GM21717 (cell line): ENCODE data around the gene SPRED3.
"Not testable (repeated sequence)": the region's sequence is repeated elsewhere in the genome, so short reads cannot be mapped to it uniquely, and the experiment has no call there.

Source experiments
- ATAC-seq: cut with Tn5 transposase; IDR thresholded peaks from one replicate; pipeline ENCODE4 v1.9.1; 2021; ENCODE audit warnings: mild to moderate bottlenecking, moderate library complexity; ENCODE audit not compliant: unreplicated experiment

Gene SPRED3, protein sequence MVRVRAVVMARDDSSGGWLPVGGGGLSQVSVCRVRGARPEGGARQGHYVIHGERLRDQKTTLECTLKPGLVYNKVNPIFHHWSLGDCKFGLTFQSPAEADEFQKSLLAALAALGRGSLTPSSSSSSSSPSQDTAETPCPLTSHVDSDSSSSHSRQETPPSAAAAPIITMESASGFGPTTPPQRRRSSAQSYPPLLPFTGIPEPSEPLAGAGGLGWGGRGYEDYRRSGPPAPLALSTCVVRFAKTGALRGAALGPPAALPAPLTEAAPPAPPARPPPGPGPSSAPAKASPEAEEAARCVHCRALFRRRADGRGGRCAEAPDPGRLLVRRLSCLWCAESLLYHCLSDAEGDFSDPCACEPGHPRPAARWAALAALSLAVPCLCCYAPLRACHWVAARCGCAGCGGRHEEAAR

GRCh38 chr19:38388349-38389100, at the start of gene SPRED3:
Gene SPRED3, plus strand, starts transcription at chr19:38388697. Its CDS starts 1,606 bp downstream, at chr19:38390303.
- ATAC-seq, result no peak

GRCh38 chr19:38339011-38339410, 49.5 kb upstream of the SPRED3 start:
- not testable (repeated sequence) for ATAC-seq

GRCh38 chr19:38340927-38341326, 47.6 kb upstream of the SPRED3 start:
- no peak for ATAC-seq

- ATAC-seq, result no peak
Measured at GRCh38 chr19:38346837-38347236, 41.7 kb upstream of the SPRED3 start.

DNA sequence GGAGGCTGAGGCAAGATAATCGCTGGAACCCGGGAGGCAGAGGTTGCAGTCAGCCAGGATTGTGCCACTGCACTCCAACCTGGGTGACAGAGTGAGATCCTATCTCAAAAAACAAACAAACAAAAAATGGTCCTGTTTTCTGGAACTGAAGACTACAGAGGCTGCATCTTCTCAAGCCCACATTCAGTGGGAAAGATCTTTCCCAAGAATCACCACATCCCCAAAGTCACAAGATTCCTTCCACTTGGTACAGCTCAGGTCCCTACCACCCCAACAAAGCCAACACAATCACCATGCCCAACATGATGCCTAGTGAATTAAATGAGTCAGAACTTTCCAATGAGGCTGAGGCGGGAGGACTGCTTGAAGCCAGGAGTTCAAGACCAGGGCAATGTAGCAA, 37.6 kb upstream of the SPRED3 start:
- ATAC-seq, result no peak

DNA sequence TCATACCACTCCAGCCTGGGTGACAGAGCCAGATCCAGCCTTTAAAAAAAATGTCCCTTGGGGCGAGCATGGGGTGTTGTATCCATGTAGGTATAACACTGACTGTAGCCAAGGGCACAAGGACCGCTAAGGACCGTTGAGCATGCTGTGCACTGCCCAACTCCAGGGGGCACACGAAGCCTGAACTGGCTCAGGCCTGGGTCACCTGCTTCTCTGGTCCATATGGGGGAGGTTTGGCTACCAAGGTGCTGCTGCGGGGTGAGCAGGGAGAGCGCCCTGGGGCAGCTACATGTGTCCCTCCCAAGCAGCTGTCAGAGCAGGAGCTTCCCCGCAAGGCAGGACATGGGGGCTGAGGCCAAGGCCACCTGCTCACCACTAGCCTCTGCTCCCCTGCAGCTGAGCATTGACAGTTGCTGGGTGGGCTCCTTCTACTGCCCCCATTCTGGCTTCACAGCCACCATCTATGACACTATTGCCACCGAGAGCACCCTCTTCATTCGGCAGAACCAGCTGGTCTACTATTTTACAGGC, 36.6 kb upstream of the SPRED3 start:
- ATAC-seq, result no peak

- no peak for ATAC-seq
Measured at GRCh38 chr19:38352611-38353010, 35.9 kb upstream of the SPRED3 start.

DNA sequence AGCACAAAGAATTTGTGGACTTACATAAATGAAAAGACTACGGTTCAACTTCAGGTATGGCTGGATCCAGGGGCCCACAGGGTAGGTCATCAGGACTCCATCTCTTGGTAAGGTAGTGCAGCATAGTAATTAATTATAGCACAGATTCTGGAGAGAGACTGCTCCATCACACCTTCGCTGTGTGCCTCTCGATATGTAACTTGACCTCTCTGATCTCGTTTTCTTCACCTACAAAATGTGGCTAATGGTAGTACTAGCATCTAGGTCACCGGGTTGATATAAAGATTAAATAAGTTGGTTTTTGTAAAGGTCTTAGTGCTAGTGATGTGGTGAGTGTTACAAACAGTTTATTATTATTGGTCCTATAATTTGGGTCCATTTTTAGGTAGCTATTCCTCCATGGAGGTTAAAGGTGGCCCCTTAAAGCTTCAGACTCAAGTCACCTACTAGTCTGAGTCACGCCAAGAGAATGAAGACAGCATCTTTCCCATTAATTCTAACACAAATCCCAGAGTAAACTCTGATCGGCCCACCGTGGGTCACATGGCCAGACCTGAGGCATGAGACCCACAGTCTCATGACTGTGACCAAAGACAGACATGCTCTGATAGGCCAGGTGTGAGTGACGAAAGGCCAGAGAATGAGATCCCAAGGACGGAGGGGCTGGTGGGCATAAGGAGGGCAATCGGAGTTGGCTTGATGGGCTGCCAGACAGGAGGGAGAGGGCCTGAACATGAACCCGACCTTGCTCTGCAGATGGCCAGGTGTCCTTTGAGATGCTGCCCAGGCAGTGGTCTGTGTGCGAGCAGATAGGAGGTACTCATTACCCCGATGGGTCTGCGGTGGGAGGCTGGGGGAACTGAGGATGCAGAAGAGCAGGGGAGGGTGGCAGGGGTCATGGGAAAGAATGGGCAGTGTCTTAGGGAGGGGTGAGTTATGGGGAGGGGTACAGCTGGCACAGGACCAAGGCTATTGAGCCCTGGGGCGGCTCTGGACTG, 32.5 kb upstream of the SPRED3 start:
- ATAC-seq, result no peak

DNA sequence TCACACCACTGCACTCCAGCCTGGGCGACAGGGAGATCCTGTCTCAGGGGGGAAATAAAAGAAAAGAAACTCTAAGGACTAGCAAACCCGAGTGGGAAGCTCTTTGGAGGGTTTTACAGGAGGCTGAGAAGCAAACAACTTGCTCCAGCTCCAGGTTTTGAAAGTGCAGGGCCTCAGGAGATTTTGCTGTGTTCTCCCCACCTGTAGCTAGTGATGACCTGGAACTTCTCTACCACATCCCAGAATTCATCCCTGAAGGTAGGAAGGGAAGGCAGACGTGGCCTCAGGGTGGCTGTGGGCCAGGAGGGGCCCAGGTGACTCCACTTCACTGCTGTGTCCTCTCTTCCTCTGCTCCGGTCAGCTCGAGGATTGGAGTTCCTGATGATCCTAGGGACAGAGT, 30.4 kb upstream of the SPRED3 start:
- ATAC-seq, result no peak

DNA sequence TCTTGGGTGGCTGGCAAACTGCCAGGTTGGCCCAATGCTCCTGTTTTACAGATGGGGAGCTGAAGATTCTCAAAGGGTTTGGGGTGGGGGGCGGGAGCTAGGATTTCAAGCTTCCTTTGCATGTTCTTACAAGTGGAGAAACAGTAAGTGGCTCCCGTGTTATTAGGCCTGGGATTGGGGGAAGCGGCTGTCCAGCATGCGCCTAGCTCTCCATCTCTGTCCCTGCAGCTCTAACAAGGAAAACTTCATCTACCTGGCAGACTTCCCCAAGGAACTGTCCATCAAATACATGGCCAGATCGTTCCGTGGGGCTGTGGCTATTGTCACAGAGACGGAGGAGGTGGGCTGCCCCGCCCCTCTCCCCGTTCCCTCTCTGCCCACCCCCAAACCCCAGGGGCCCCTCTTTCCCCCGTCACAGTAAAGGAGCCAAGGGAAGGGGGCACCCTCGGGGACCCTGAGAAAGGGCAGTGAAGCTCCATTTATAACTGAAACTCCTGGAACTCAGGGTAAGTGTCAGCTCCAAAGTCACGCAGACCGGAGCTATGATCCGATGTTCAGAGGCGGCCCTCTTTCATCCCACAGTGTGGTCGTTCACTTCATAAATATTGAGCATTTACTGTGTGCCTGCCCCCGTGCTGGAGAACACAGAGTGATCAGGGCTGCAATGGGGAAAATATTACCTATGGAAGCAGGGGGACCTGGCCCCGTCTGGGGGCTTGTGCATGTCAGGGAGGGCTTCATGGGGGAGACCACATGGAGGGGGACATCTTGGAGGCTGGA, 29.1 kb upstream of the SPRED3 start:
- ATAC-seq, result no peak

DNA sequence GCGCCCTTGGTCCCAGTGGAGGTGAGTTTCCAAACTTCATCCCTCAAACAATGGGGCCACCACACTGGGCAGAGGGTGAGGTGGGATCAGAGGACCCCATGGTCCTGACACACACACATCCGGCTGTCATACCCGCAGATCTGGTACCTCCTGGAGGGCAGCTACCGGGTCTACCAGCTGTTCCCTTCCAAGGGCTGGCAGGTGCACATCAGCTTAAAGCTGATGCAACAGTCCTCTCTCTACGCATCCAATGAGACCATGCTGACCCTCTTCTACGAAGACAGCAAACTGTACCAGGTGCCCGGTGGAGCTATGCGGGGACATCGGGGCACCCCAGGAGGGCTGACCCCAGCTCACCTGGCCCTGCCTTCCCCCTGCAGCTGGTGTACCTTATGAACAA, 28.1 kb upstream of the SPRED3 start:
- ATAC-seq, result no peak

DNA sequence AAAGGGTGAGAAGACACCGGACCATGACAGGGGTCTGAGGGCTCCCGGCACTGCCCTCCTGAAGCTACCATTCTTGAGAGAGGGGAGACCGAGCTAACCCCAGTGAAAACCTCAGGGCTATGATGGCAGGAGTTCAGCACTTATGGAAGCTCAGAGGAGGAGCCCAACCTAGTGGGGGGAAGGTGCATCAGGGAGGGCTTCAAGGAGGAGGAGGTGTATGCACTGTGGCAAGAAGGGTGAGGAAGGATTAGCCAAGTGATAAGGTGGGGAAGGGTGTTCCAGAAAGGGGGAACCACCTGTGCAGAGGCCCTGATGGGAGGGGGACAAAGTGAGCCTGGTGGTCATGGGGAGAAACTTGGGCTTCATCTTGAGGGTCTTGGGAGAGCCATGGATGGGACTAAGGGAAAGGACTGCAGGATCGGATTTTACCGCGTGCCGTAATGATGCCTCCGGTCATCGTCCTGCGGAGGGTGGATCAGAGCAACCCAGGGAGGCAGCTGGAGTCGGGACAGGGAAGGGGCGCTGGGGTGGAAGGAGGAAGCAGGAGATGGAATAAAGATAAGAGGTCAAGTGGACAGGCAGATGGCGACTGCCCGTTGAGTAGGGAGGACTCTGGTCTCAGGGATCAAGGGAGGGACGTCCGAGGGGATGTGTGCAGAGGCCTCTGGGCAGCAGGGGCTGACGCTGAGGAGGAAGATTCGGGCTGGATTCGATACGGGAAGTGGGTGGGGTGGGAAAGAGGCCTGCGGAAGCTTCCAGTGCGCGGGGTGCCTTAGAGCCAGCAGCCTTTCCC, 27.5 kb upstream of the SPRED3 start:
- no peak for ATAC-seq

DNA sequence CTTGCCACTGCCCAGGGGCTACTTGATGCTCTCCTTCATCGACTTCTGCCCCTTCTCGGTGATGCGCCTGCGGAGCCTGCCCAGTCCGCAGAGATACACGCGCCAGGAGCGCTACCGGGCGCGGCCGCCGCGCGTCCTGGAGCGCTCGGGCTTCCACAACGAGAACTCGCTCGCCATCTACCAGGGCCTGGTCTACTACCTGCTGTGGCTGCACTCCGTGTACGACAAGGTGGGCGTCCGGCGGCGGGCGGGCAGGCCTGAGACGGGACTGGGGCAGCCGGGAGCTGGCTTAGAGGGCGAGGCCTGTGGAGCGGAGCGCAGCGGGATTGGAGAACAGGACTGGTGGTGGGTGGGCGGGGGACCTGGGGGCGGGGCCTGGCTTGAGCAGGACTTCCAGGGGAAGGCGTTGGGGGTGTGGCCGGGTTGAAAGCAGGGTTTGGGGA, 26.8 kb upstream of the SPRED3 start:
- no peak for ATAC-seq

DNA sequence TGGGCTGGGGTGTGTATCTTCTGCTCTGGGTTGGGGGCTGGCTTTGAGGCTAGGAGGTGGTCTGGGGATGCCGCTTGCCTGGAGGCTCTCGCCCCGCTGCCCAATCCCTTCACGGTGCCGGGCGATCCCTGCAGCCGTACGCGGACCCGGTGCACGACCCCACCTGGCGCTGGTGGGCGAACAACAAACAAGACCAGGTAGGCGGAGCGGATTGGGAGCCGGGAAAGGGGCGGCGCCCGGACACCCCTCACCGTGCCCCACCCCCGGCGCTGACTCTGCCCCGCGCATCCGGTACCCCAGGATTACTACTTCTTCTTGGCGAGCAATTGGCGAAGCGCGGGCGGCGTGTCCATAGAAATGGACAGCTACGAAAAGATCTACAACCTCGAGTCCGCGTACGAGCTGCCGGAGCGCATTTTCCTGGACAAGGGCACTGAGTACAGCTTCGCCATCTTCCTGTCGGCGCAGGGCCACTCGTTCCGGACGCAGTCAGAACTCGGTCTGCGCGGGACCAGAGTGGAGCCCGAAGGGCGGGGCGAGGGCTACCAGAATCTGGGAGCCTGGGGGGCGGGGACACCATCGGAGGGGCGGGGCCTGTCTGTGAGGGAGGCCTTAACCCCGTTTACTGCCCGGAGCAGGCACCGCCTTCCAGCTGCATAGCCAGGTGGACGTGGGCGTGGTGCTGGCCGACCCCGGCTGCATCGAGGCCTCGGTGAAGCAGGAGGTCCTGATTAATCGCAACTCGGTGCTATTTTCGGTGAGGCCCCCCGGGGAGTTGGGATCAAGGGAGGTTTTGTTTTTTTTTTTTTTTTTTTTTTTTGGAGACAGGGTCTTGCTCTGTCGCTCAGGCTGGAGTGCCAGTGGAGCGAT, 26.2 kb upstream of the SPRED3 start:
- no peak for ATAC-seq

DNA sequence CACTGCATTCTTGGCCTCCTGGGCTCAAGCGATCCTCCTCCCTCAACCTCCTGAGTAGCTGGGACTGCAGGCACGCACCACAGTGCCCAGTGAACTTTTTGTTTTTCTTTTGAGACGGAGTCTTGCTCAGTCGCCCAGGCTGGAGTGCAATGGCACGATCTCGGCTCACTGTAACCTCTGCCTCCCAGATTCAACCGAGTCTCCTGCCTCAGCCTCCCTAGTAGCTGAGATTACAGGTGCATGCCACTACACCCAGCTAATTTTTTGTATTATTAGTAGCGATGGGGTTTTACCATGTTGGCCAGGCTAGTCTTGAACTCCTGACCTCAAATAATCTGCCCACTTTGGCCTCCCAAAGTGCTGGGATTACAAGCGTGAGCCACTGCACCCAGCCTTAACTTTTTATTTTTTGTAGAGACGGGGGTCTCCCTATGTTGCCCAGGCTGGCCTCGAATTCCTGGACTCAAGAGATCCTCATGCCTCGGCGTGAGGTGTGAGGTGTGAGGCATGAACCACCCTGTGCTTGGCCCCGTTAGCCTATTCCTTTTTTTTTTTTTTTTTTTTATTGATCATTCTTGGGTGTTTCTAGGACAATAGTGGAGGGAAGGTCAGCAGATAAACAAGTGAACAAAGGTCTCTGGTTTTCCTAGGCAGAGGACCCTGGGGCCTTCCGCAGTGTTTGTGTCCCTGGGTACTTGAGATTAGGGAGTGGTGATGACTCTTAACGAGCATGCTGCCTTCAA, 25.4 kb upstream of the SPRED3 start:
- not testable (repeated sequence) for ATAC-seq

DNA sequence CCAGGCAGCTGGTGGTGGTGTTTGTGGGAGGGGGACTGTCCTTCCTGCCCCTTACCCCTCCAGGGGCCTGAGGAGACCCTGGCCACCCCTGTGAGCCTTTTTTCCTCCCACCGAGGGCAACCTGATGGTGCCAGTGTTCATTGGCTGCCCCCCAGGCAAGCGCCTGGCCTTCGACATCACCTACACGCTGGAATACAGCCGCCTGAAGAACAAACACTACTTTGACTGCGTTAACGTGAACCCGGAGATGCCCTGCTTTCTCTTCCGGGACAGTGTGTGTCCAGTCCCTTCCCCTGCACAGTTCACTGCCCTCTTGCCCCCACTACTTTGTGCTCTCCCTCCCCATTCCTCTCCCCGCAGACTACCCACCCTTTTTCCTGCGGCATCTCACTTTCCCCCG, 21.5 kb upstream of the SPRED3 start:
- no peak for ATAC-seq

- ATAC-seq, result no peak
Measured at GRCh38 chr19:38369584-38369983, 18.9 kb upstream of the SPRED3 start.
